WTC11 (cell line): ENCODE results near the gene NSMCE3. TPM values are rescaled to one million over a fixed set of nuclear protein-coding genes. Genes with fewer than 3 reads are reported as not detected.

Experiments used
- ATAC-seq: fragments of 200-7000 bp; cut with Tn5 transposase; 2 replicates; pipeline ENCODE4 v1.10.0; 2021; ENCODE audit warnings: mild to moderate bottlenecking, moderate library complexity
- CTCF ChIA-PET: fragments of 300-600 bp; sonication (Branson Sonifier 250); formaldehyde crosslinking; loops from one replicate; lab custom pipeline; 2021; ENCODE audit warnings: antibody characterized with exemption; lab: Charles Lee
- POLR2A ChIA-PET: fragments of 350-600 bp; sonication (Branson Sonifier 250); formaldehyde crosslinking; loops from one replicate; lab custom pipeline; 2021; ENCODE audit warnings: antibody characterized with exemption; lab: Charles Lee
- DNase-seq: peaks from one replicate; pipeline ENCODE4 v3.0.0; 2021; ENCODE audit warnings: low spot score
- H3K27ac Mint-ChIP-seq: 2 replicates; pipeline ENCODE4 v1.8.0; 2021; ENCODE audit warnings: mixed read lengths
- H3K27me3 Mint-ChIP-seq: 2 replicates; pipeline ENCODE4 v1.8.0; 2021; ENCODE audit warnings: low read depth, mild to moderate bottlenecking, moderate library complexity, mixed read lengths
- H3K36me3 Mint-ChIP-seq: 2 replicates; pipeline ENCODE4 v1.8.0; 2021; ENCODE audit warnings: mixed read lengths
- H3K4me1 Mint-ChIP-seq: 2 replicates; pipeline ENCODE4 v1.8.0; 2022; ENCODE audit warnings: mixed read lengths
- H3K4me3 Mint-ChIP-seq: 2 replicates; pipeline ENCODE4 v1.8.0; 2021; ENCODE audit warnings: mild to moderate bottlenecking, moderate library complexity, mixed read lengths
- H3K9me3 Mint-ChIP-seq: 2 replicates; pipeline ENCODE4 v1.8.0; 2021; ENCODE audit warnings: mixed read lengths
- ATF6 ChIP-seq: sonication (generic); formaldehyde crosslinking; IDR thresholded peaks from 2 replicates; pipeline ENCODE4 v1.8.1; 2023; ENCODE audit warnings: mild to moderate bottlenecking, missing genetic modification reagents
- CDX4 ChIP-seq: fragments of 250-450 bp; sonication (Bioruptor Pico); IDR thresholded peaks from 2 replicates; pipeline ENCODE4 v1.9.0; 2021; ENCODE audit warnings: moderate library complexity, mild to moderate bottlenecking, inconsistent platforms, borderline replicate concordance
- E2F1 ChIP-seq: sonication (generic); formaldehyde crosslinking; IDR thresholded peaks from 2 replicates; pipeline ENCODE4 v1.8.0; 2022; ENCODE audit warnings: mild to moderate bottlenecking, missing genetic modification reagents
- ETV6 ChIP-seq: sonication (generic); formaldehyde crosslinking; IDR thresholded peaks from 2 replicates; pipeline ENCODE4 v1.8.1; 2022; ENCODE audit warnings: mild to moderate bottlenecking, missing genetic modification reagents
- FOXK1 ChIP-seq: sonication (generic); formaldehyde crosslinking; IDR thresholded peaks from 2 replicates; pipeline ENCODE4 v1.8.0; 2022; ENCODE audit warnings: mild to moderate bottlenecking, moderate library complexity, missing genetic modification reagents
- FOXP4 ChIP-seq: sonication (generic); formaldehyde crosslinking; IDR thresholded peaks from 2 replicates; pipeline ENCODE4 v1.8.0; 2022; ENCODE audit warnings: mild to moderate bottlenecking, missing genetic modification reagents
- GABPB1 ChIP-seq: sonication (generic); formaldehyde crosslinking; IDR thresholded peaks from 2 replicates; pipeline ENCODE4 v1.8.1; 2023; ENCODE audit warnings: mild to moderate bottlenecking, missing genetic modification reagents
- GRHL2 ChIP-seq: fragments of 250-450 bp; sonication (Bioruptor Pico); IDR thresholded peaks from 2 replicates; pipeline ENCODE4 v1.8.0; 2022; ENCODE audit warnings: mild to moderate bottlenecking, moderate library complexity; ENCODE audit not compliant: insufficient replicate concordance, severe bottlenecking
- HMGA2 ChIP-seq: fragments of 250-450 bp; sonication (Bioruptor Pico); IDR thresholded peaks from 2 replicates; pipeline ENCODE4 v1.4.0; 2021; ENCODE audit warnings: mild to moderate bottlenecking, moderate library complexity
- HMGXB4 ChIP-seq: sonication (generic); formaldehyde crosslinking; IDR thresholded peaks from 2 replicates; pipeline ENCODE4 v1.8.1; 2023; ENCODE audit warnings: mild to moderate bottlenecking, moderate library complexity, missing genetic modification reagents
- IRF1 ChIP-seq: sonication (generic); formaldehyde crosslinking; IDR thresholded peaks from 2 replicates; pipeline ENCODE4 v1.8.0; 2023; ENCODE audit warnings: missing genetic modification reagents
- IRF2 ChIP-seq: sonication (generic); formaldehyde crosslinking; IDR thresholded peaks from 2 replicates; pipeline ENCODE4 v1.8.0; 2022; ENCODE audit warnings: low read depth, missing genetic modification reagents, borderline replicate concordance
- JAZF1 ChIP-seq: fragments of 250-450 bp; sonication (Bioruptor Pico); IDR thresholded peaks from 2 replicates; pipeline ENCODE4 v1.9.0; 2021; ENCODE audit warnings: moderate library complexity, mild to moderate bottlenecking, inconsistent platforms
- KAT7 ChIP-seq: sonication (generic); formaldehyde crosslinking; IDR thresholded peaks from 2 replicates; pipeline ENCODE4 v1.8.1; 2023; ENCODE audit warnings: missing genetic modification reagents, mild to moderate bottlenecking, borderline replicate concordance
- NR1H2 ChIP-seq: sonication (generic); formaldehyde crosslinking; IDR thresholded peaks from 2 replicates; pipeline ENCODE4 v1.9.0; 2021; ENCODE audit warnings: mild to moderate bottlenecking, moderate library complexity, missing genetic modification reagents
- PRDM15 ChIP-seq: sonication (generic); formaldehyde crosslinking; IDR thresholded peaks from 2 replicates; pipeline ENCODE4 v1.8.0; 2022; ENCODE audit warnings: missing genetic modification reagents
- RORB ChIP-seq: fragments of 250-450 bp; sonication (Bioruptor Pico); IDR thresholded peaks from 2 replicates; pipeline ENCODE4 v1.9.0; 2021; ENCODE audit warnings: mild to moderate bottlenecking
- TEAD4 ChIP-seq: sonication (generic); formaldehyde crosslinking; IDR thresholded peaks from 2 replicates; pipeline ENCODE4 v1.8.0; 2022; ENCODE audit warnings: mild to moderate bottlenecking, missing genetic modification reagents
- ZNF281 ChIP-seq: sonication (generic); formaldehyde crosslinking; IDR thresholded peaks from 2 replicates; pipeline ENCODE4 v1.8.0; 2023; ENCODE audit warnings: mild to moderate bottlenecking, missing genetic modification reagents
- ZNF317 ChIP-seq: sonication (generic); formaldehyde crosslinking; IDR thresholded peaks from 2 replicates; pipeline ENCODE4 v1.8.1; 2023; ENCODE audit warnings: low read depth, mild to moderate bottlenecking, moderate library complexity, missing genetic modification reagents, borderline replicate concordance
- total RNA-seq: library from RNA; stranded (reverse); gene quantifications from 3 replicates; pipeline ENCODE4 v1.2.3, GENCODE V29; 2021

NSMCE3 gene
- total RNA-seq, 1 experiment from 2014 or later, result 6.6 TPM

GRCh38 chr15:29263289-29263688 is 6.3 kb downstream of the NSMCE3 start (continued):
- TF ChIP-seq GRHL2 (CRISPR knock-in tag), result no peak
- no peak for TF ChIP-seq ZNF281 (CRISPR knock-in tag)
- TF ChIP-seq ATF6 (CRISPR knock-in tag), result no peak
- no peak for TF ChIP-seq CDX4 (CRISPR knock-in tag)

- ChIA-PET CTCF (interaction anchor here (0.6 to 2.8 kb wide), 2 partner anchors 9 to 123 kb away, joined by 3 to 13 read pairs; no protein-coding TSS in a partner anchor), POLR2A (no interaction called here)
- no peaks in the 10 kb centered on the region for H3K9me3 Mint-ChIP-seq
- peaks cover 28% of the 10 kb centered on the region for H3K4me1 Mint-ChIP-seq
- no peaks in the 10 kb centered on the region for H3K27me3 Mint-ChIP-seq
- no peak for DNase-seq
- ATAC-seq, result no peak
- H3K4me3 Mint-ChIP-seq, result no peak overlapping the region
- no peak for TF ChIP-seq HMGA2 (CRISPR knock-in tag)
- no peak for TF ChIP-seq ETV6 (CRISPR knock-in tag)
- TF ChIP-seq KAT7 (CRISPR knock-in tag), result no peak
- no peak for TF ChIP-seq GABPB1
- no peak for TF ChIP-seq E2F1 (CRISPR knock-in tag)
- TF ChIP-seq JAZF1, result no peak
- TF ChIP-seq NR1H2, result no peak
- TF ChIP-seq FOXP4, result no peak
- TF ChIP-seq RORB (CRISPR knock-in tag), result no peak
- no peak for TF ChIP-seq IRF1
- no peak for TF ChIP-seq HMGXB4 (CRISPR knock-in tag)
- TF ChIP-seq TEAD4, result no peak
- TF ChIP-seq PRDM15, result no peak
- TF ChIP-seq IRF2, result no peak
- TF ChIP-seq FOXK1 (CRISPR knock-in tag), result no peak
- TF ChIP-seq ZNF317 (CRISPR knock-in tag), result no peak
- no peaks in the 10 kb centered on the region for H3K36me3 Mint-ChIP-seq
- H3K27ac Mint-ChIP-seq, result no peak overlapping the region
Measured at GRCh38 chr15:29262738-29263137, 6.9 kb downstream of the NSMCE3 start.
